PFSK-1 (cell line): ENCODE data around the gene NCOR2.

Experiments used
- SIN3A ChIP-seq: IDR thresholded peaks from 2 replicates; pipeline ENCODE4 v1.6.1; 2012; ENCODE audit warnings: mild to moderate bottlenecking, low read length, moderate library complexity, borderline replicate concordance; ENCODE audit not compliant: insufficient read depth
- TF ChIP-seq, protein P1 (sequence below), 2 experiments: IDR thresholded peaks; 2 replicates each; pipeline versions ENCODE4 v1.6.1 to v1.8.0; 2011 to 2012; ENCODE audit warnings: low read depth in 2 of 2, low read length in 2 of 2, control low read depth in 1 of 2, inconsistent platforms in 1 of 2, mild to moderate bottlenecking in 1 of 2, moderate library complexity in 1 of 2; ENCODE audit not compliant: insufficient read depth in 1 of 2

- TF ChIP-seq SIN3A, result no peak
- TF ChIP-seq, protein P1, sequence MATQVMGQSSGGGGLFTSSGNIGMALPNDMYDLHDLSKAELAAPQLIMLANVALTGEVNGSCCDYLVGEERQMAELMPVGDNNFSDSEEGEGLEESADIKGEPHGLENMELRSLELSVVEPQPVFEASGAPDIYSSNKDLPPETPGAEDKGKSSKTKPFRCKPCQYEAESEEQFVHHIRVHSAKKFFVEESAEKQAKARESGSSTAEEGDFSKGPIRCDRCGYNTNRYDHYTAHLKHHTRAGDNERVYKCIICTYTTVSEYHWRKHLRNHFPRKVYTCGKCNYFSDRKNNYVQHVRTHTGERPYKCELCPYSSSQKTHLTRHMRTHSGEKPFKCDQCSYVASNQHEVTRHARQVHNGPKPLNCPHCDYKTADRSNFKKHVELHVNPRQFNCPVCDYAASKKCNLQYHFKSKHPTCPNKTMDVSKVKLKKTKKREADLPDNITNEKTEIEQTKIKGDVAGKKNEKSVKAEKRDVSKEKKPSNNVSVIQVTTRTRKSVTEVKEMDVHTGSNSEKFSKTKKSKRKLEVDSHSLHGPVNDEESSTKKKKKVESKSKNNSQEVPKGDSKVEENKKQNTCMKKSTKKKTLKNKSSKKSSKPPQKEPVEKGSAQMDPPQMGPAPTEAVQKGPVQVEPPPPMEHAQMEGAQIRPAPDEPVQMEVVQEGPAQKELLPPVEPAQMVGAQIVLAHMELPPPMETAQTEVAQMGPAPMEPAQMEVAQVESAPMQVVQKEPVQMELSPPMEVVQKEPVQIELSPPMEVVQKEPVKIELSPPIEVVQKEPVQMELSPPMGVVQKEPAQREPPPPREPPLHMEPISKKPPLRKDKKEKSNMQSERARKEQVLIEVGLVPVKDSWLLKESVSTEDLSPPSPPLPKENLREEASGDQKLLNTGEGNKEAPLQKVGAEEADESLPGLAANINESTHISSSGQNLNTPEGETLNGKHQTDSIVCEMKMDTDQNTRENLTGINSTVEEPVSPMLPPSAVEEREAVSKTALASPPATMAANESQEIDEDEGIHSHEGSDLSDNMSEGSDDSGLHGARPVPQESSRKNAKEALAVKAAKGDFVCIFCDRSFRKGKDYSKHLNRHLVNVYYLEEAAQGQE (IDR thresholded peaks at IDR 0.05; ENCODE audit: insufficient read depth in 1 of 2, low read depth in 2 of 2, low read length in 2 of 2), result no peak
These were observed 17.8 kb downstream of the NCOR2 start for GRCh38 chr12:124549629-124550028.
